NCI-H345 treated with DMSO at 0.1 percent for 48 hours (cell line): ENCODE results near the gene CLDN11.

ENCODE experiments used
- DNase-seq: peaks from one replicate; lab custom pipeline; 2025; ENCODE audit not compliant: unreplicated experiment; lab: John Stamatoyannopoulos, UW

CLDN11 gene

GRCh38 chr3:170418422-170419398 lies at the start of gene CLDN11:
CLDN11 (plus strand) TSS chr3:170418868; CDS start chr3:170419067, 199 bp downstream.
- no peak for DNase-seq

- DNase-seq: no peak
Observed at GRCh38 chr3:170368921-170369320, 49.7 kb upstream of the CLDN11 start.

- DNase-seq: no peak
Observed at GRCh38 chr3:170372190-170372879, 46.3 kb upstream of the CLDN11 start.

- DNase-seq: no peak
Observed at GRCh38 chr3:170383567-170383966, 35.1 kb upstream of the CLDN11 start.

- no peak for DNase-seq
Observed at GRCh38 chr3:170386468-170386867, 32.2 kb upstream of the CLDN11 start.

GRCh38 chr3:170387950-170388349 lies 30.7 kb upstream of the CLDN11 start:
- no peak for DNase-seq

GRCh38 chr3:170391108-170391507 lies 27.6 kb upstream of the CLDN11 start:
- no peak for DNase-seq

- no peak for DNase-seq
Observed at GRCh38 chr3:170397685-170398084, 21.0 kb upstream of the CLDN11 start.

GRCh38 chr3:170405101-170405500 lies 13.6 kb upstream of the CLDN11 start:
- DNase-seq: no peak

GRCh38 chr3:170410428-170411029 lies 8.1 kb upstream of the CLDN11 start:
- DNase-seq: no peak

- no peak for DNase-seq
Observed at GRCh38 chr3:170413291-170413690, 5.4 kb upstream of the CLDN11 start.

GRCh38 chr3:170414202-170414663 lies 4.4 kb upstream of the CLDN11 start:
- peak; percentile 45 for DNase-seq

- no peak for DNase-seq
Observed at GRCh38 chr3:170417090-170417489, 1.6 kb upstream of the CLDN11 start.

- DNase-seq: no peak
Observed at GRCh38 chr3:170419557-170420087, 954 bp downstream of the CLDN11 start.

- no peak for DNase-seq
Observed at GRCh38 chr3:170420307-170420821, 1.7 kb downstream of the CLDN11 start.

- no peak for DNase-seq
Observed at GRCh38 chr3:170421111-170421641, 2.5 kb downstream of the CLDN11 start.

- no peak for DNase-seq
Observed at GRCh38 chr3:170421758-170422157, 3.1 kb downstream of the CLDN11 start.

GRCh38 chr3:170423001-170423615 lies 4.4 kb downstream of the CLDN11 start:
- DNase-seq: no peak

GRCh38 chr3:170424879-170425278 lies 6.2 kb downstream of the CLDN11 start:
- DNase-seq: no peak

GRCh38 chr3:170425491-170426239 lies 7.0 kb downstream of the CLDN11 start:
- DNase-seq: no peak
